ENCODE data around the gene SYNPO2. TPM values are rescaled to one million over a fixed set of nuclear protein-coding genes. Genes with fewer than 3 reads are reported as not detected.

Gene SYNPO2
- polyA plus RNA-seq, 1 experiment = 5.1 TPM

DNA sequence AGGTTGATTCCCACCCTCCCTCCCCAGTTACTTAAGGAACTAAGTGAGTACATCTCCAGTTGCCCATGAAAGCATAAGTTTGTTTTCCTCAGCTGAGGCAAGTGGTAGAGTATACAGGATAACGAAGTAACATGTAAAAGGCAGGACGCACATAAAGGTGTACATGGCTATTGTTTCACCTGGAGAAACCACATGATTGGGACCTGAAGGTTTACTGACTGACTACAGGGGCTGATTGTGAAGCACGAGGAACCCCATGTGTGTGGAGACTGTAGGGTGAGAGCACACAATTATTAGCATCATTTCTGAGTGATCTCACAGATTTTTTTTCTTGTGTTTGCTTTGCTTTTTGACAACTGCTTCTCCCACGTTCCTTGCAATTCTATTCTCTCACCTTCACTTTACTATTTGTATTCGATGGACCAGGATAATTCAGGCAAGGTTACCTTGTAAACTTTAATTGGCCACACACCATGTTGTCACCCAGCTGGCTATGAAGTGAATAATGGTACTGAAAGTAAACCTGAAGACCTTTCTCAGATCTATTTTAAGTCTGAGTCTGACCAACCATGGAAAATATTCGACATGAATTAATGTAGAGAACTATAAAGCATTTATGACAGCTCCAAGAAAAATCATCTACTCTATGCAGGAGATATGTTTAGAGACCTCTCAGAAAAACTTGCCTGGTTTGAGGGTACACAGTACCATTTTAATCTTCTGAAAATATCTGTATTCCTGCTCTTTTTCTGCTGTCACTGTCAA is 144.4 kb downstream of the SYNPO2 start:
- POLR2A ChIA-PET = no interaction called here
- Histone ChIP-seq H3K4me3 (ENCODE audit: low read depth, low read length) (no peak overlapping the region), H3K27ac (ENCODE audit: low read depth, low read length) (no peak overlapping the region), H3K9me3 (ENCODE audit: control insufficient read depth, insufficient read depth, low read length) (peaks cover 6% of the 10 kb centered on the region), H3K27me3 (ENCODE audit: control insufficient read depth, insufficient read depth, low read length) (no peaks in the 10 kb centered on the region)
- TF ChIP-seq, protein P1, sequence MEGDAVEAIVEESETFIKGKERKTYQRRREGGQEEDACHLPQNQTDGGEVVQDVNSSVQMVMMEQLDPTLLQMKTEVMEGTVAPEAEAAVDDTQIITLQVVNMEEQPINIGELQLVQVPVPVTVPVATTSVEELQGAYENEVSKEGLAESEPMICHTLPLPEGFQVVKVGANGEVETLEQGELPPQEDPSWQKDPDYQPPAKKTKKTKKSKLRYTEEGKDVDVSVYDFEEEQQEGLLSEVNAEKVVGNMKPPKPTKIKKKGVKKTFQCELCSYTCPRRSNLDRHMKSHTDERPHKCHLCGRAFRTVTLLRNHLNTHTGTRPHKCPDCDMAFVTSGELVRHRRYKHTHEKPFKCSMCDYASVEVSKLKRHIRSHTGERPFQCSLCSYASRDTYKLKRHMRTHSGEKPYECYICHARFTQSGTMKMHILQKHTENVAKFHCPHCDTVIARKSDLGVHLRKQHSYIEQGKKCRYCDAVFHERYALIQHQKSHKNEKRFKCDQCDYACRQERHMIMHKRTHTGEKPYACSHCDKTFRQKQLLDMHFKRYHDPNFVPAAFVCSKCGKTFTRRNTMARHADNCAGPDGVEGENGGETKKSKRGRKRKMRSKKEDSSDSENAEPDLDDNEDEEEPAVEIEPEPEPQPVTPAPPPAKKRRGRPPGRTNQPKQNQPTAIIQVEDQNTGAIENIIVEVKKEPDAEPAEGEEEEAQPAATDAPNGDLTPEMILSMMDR (IDR thresholded peaks at IDR 0.05; ENCODE audit: low read depth, low read length) = no peak
- DNase-seq (ENCODE audit: low read depth, low spot score) = no peak
- CTCF ChIA-PET = interaction anchor here (0.8 kb wide), 1 partner anchor 64 kb away, joined by 4 read pairs; no protein-coding TSS in a partner anchor

DNA sequence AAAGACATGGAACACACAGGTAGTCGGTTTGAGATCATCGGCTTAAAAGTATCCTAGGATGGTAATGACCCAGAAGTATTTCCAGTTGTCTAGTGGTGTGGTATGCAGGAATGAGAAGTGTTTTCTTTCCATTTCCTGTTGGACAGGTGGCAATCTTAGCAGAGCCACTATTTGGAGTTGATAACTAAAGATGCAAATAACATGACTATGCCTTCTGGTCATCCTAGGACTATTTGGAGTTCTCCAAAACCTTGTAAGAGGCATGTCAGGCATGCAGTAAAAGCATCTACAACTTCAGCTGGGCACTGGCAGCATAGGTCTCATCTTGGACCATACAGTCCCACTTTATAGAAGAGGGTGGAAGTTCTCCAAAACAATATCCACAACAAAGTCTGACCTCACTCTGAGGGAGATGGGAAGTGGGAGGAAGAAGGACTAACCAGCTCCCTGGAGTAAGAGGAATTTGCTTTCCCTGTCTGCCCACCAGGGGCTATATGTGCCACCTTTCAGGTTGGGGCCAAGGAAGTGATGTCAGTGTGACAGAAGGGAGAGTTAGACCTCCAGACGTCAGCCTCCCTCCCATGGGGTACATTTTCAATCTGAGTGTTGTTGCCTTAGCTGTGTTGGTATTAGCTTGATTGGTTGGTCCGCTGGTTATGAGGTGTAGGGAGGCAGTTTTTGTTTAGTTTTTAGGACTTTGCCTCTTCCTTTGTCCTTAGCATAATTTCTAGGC is 145.8 kb downstream of the SYNPO2 start:
- ChIA-PET POLR2A (interaction anchor here (1.3 kb wide), 1 partner anchor 9 kb away, joined by 4 read pairs; no protein-coding TSS in a partner anchor), CTCF (no interaction called here)
- no peak overlapping the region for H3K27ac ChIP-seq (ENCODE audit: low read depth, low read length)
- no peak for DNase-seq (ENCODE audit: low read depth, low spot score)
- no peak overlapping the region for H3K4me3 ChIP-seq (ENCODE audit: low read depth, low read length)
- TF ChIP-seq, protein P1 (IDR thresholded peaks at IDR 0.05; ENCODE audit: low read depth, low read length) = no peak
- peaks cover 6% of the 10 kb centered on the region for H3K9me3 ChIP-seq (ENCODE audit: control insufficient read depth, insufficient read depth, low read length)
- no peaks in the 10 kb centered on the region for H3K27me3 ChIP-seq (ENCODE audit: control insufficient read depth, insufficient read depth, low read length)

DNA sequence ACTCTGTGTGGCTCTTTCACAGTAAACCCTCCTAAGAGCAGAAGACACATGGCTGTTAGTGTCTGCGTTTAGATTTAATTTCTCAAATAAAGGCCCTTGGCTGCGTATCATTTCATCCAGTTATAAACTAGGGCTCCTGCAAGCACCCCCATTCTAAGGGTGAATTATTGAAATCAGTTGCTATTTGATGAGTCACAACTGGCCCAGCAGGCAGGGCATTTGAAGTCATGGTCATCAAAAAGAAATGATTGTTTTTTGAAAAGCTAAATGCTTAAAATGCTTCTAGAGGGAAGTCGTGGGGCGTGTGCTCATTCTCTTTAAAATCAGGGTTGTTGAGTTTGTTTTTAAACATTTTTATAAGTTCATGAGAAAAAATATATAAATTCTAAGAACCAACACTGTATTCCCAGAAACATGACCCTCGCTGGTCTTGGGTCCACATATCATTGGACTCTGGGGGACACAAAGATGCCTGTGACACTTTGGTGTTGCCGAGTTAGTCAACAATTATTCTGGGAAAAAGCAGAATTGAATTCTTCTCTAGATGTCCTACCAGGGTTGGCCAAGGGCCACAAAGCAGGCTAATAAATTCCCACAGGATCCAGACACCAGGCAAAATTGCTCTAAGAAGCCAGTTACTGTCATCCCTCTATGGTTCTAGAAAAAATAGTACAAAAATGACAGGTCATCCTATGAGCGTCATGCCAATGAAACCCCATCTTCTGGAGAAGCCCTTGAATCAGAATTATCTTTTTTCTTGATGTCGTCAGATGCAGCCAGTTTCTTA is 147.5 kb downstream of the SYNPO2 start:
- Histone ChIP-seq H3K27ac (ENCODE audit: low read depth, low read length) (no peak overlapping the region), H3K27me3 (ENCODE audit: control insufficient read depth, insufficient read depth, low read length) (no peaks in the 10 kb centered on the region), H3K4me3 (ENCODE audit: low read depth, low read length) (no peak overlapping the region), H3K9me3 (ENCODE audit: control insufficient read depth, insufficient read depth, low read length) (no peaks in the 10 kb centered on the region)
- ChIA-PET POLR2A (no interaction called here), CTCF (interaction anchor here (1.2 kb wide), 1 partner anchor 55 kb away, joined by 3 read pairs; no protein-coding TSS in a partner anchor)
- TF ChIP-seq, protein P1 (IDR thresholded peaks at IDR 0.05; ENCODE audit: low read depth, low read length) = no peak
- DNase-seq (ENCODE audit: low read depth, low spot score) = no peak

DNA sequence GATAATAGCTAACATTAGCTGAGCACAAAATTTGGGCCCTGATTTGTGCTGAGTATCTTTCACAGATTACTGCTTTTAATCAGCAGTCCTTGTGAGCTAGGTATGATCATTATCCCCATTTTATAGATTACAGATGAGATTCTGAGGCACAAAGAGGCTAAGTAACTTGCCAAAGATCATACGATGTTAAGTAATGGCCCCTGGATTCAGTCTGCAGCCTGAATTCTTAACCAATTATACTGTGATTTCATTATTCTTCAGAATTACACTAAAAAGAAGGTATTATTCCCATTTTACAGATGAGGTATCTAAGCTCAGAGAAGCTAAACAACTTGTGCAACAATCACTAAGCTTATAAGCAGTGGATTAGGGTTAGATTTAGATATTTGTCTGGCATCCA is 149.1 kb downstream of the SYNPO2 start:
- POLR2A ChIA-PET = interaction anchor here (0.7 kb wide), 1 partner anchor 11 kb away, joined by 3 read pairs; no protein-coding TSS in a partner anchor
- TF ChIP-seq, protein P1 (IDR thresholded peaks at IDR 0.05; ENCODE audit: low read depth, low read length) = no peak
- Histone ChIP-seq H3K9me3 (ENCODE audit: control insufficient read depth, insufficient read depth, low read length) (no peaks in the 10 kb centered on the region), H3K27ac (ENCODE audit: low read depth, low read length) (no peak overlapping the region), H3K4me3 (ENCODE audit: low read depth, low read length) (no peak overlapping the region), H3K27me3 (ENCODE audit: control insufficient read depth, insufficient read depth, low read length) (no peaks in the 10 kb centered on the region)
- CTCF ChIA-PET = interaction anchor here (0.6 to 1.2 kb wide), 2 partner anchors 49 to 55 kb away, joined by 3 read pairs; no protein-coding TSS in a partner anchor
- no peak for DNase-seq (ENCODE audit: low read depth, low spot score)

Measured in AG04450 (cell line).